SK-N-MC (cell line): ENCODE measurements around the gene TMEM107.

Experiments
- EZH2 ChIP-seq: fragments of 200-600 bp; sonication (generic); IDR thresholded peaks from one replicate; pipeline ENCODE4 v1.6.1; 2017; ENCODE audit warnings: antibody characterized with exemption
- POLR2AphosphoS5 ChIP-seq: IDR thresholded peaks from 2 replicates; pipeline ENCODE4 v1.6.1; 2012; ENCODE audit warnings: mild to moderate bottlenecking, low read depth, low read length, borderline replicate concordance

DNA sequence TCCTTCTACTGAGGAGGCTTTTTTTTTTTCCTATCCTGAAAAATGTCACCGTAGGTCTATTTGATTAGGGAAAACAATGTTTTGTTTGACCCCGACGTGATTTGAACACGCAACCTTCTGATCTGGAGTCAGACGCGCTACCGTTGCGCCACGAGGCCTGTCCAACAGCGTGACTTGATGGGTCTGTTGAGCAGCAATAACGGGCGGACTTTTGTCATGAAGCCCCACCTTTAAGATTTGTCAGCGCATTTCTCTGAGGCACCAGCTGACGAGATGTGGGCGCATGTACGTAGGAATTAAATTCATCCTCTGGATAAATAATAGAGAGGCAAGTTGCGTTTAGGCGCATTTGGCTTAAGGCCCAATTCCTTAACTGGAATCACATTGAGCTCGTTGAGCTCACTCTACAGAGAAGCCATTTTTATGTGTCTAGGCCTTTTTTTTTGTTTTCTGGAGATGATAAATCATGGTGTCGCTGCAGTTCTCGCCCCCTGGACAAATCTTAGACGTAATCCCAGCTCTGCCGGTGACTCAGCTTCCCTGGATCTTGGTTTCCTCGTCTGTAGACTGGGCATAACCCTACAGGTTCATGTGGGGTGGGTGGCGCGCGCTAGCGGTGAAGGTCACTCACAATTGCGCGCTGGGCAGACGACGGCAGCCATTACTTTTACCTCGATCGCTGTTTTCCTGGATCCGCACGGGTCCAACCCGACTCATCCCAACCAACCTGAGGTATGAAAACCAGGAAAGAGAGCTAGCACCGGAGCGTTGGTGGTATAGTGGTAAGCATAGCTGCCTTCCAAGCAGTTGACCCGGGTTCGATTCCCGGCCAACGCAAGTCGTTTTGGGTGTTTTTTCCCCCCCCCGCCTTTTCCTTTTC, 44.8 kb upstream of the TMEM107 start:
- no peak for TF ChIP-seq POLR2AphosphoS5
- TF ChIP-seq EZH2 = no peak
